ENCODE measurements around the gene LEF1. TPM values are rescaled to one million over a fixed set of nuclear protein-coding genes. Genes with fewer than 3 reads are reported as not detected.

Gene LEF1
- total RNA-seq, 1 donor from 2014 or later: 19.4 TPM

DNA sequence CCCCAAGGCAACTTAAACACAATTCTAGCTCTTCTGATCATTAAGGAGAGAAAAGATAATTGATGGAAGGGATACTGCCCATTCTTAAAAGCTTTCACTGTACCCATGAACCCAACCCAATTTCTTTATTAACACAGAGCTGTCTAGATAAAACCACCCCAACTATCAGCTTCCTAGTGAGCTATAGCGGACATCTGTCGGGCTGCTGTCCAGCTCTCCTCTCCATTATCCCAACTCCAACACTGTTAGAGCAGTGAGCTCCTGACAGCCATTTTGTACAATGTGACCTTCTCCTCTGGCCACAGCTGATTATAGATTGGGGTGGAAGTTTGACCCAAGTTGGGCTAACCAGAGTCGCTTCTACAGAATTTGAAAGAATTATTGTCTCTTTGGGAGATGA, 112.9 kb downstream of the LEF1 start:
- Histone ChIP-seq H3K4me3 (no peak overlapping the region), H3K4me2 (no peak overlapping the region), H3K27me3 (no peaks in the 10 kb centered on the region), H3K27ac (no peak overlapping the region), H3K36me3 (no peaks in the 10 kb centered on the region), H3K79me2 (ENCODE audit: low read depth) (no peaks in the 10 kb centered on the region), H3F3A (ENCODE audit: low read depth) (no peaks in the 10 kb centered on the region), H3K9me3 (ENCODE audit: low read depth) (no peaks in the 10 kb centered on the region), H4K20me1 (ENCODE audit: low read depth) (no peaks in the 10 kb centered on the region), H3K9ac (no peak overlapping the region), H2AFZ (replicated peaks) (no peak overlapping the region), H3K4me1 (no peaks in the 10 kb centered on the region)
- no peak overlapping the region for H3K27ac Mint-ChIP-seq
- no peak overlapping the region for H3K4me3 Mint-ChIP-seq
- H3K27me3 Mint-ChIP-seq (ENCODE audit: insufficient read depth, low read depth): no peaks in the 10 kb centered on the region
- H3K4me1 Mint-ChIP-seq: peaks cover 11% of the 10 kb centered on the region
- peaks cover 37% of the 10 kb centered on the region for H3K36me3 Mint-ChIP-seq
- TF ChIP-seq EZH2 (IDR thresholded peaks at IDR 0.05) (no peak), EZH2phosphoT487 (IDR thresholded peaks at IDR 0.05) (no peak)
- TF ChIP-seq, protein P1, sequence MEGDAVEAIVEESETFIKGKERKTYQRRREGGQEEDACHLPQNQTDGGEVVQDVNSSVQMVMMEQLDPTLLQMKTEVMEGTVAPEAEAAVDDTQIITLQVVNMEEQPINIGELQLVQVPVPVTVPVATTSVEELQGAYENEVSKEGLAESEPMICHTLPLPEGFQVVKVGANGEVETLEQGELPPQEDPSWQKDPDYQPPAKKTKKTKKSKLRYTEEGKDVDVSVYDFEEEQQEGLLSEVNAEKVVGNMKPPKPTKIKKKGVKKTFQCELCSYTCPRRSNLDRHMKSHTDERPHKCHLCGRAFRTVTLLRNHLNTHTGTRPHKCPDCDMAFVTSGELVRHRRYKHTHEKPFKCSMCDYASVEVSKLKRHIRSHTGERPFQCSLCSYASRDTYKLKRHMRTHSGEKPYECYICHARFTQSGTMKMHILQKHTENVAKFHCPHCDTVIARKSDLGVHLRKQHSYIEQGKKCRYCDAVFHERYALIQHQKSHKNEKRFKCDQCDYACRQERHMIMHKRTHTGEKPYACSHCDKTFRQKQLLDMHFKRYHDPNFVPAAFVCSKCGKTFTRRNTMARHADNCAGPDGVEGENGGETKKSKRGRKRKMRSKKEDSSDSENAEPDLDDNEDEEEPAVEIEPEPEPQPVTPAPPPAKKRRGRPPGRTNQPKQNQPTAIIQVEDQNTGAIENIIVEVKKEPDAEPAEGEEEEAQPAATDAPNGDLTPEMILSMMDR (IDR thresholded peaks at IDR 0.05): no peak
- no peaks in the 10 kb centered on the region for H3K9me3 Mint-ChIP-seq
- DNase-seq (ENCODE audit: low spot score): no peak

DNA sequence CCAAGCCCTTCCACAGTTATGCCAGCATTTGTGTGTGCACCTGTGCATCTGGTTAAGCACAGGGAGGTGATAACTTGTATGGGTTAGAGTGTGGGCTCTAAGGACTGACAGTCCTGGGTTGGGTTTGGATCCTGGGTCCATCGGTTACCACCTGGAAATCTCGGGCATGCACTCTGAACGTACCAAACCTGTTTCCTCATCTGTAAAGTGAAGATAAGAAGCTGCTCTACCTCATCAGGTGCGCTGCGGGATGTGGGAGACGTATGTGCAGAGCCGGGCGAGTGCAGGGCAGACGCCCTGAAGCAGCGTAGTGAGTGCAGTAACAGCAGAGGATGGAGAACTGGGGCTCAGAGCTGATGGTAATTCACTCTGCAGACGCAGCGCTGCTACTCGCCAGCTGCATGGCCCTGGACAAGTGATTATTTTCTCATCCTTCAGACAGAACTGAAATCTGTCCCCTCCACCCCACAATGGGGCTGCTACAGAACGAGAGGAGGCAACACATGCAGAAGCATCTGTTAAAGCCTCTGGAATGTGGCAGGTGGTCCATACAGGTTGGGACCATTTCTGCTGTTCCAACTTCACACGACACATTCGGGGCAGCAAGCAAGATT, 114.6 kb downstream of the LEF1 start:
- Mint-ChIP-seq H3K36me3 (peaks cover 39% of the 10 kb centered on the region), H3K9me3 (no peaks in the 10 kb centered on the region), H3K4me1 (peaks cover 14% of the 10 kb centered on the region), H3K4me3 (no peak overlapping the region), H3K27me3 (ENCODE audit: insufficient read depth, low read depth) (no peaks in the 10 kb centered on the region), H3K27ac (no peak overlapping the region)
- Histone ChIP-seq H3K9ac (no peak overlapping the region), H3K79me2 (ENCODE audit: low read depth) (no peaks in the 10 kb centered on the region), H3K4me1 (no peaks in the 10 kb centered on the region), H4K20me1 (ENCODE audit: low read depth) (no peaks in the 10 kb centered on the region), H2AFZ (replicated peaks) (no peak overlapping the region), H3K9me3 (ENCODE audit: low read depth) (no peaks in the 10 kb centered on the region), H3K4me3 (no peak overlapping the region), H3K27me3 (no peaks in the 10 kb centered on the region), H3K36me3 (no peaks in the 10 kb centered on the region), H3K4me2 (no peak overlapping the region), H3F3A (ENCODE audit: low read depth) (no peaks in the 10 kb centered on the region), H3K27ac (no peak overlapping the region)
- no peak for DNase-seq (ENCODE audit: low spot score)
- TF ChIP-seq, protein P1 (IDR thresholded peaks at IDR 0.05): no peak
- TF ChIP-seq EZH2phosphoT487 (IDR thresholded peaks at IDR 0.05) (no peak), EZH2 (IDR thresholded peaks at IDR 0.05) (no peak)

DNA sequence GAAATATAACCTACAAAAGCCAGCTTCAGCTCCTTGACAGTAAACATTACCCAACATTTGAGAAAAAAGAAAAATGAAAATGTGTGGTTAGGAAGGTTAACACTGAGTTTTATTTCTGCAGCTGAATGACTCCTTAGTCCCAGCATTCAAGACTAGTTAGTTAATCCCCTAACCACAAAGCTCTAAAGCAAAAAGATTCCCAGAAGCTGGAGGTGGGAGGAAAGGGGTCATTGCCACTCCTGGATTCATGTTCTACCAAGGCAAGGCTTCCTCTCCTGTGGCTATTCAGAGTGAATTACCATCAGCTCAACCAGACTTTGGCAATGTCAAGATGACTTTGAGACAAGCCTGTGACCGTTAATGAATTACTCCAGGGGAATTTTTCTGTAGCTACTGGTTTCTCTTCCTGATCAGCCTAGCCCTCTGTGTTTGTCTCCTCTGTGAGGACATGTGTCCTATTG, 115.5 kb downstream of the LEF1 start:
- no peaks in the 10 kb centered on the region for H3K9me3 Mint-ChIP-seq
- peaks cover 13% of the 10 kb centered on the region for H3K4me1 Mint-ChIP-seq
- no peaks in the 10 kb centered on the region for H3K27me3 Mint-ChIP-seq (ENCODE audit: insufficient read depth, low read depth)
- H3F3A ChIP-seq (ENCODE audit: low read depth): no peaks in the 10 kb centered on the region
- TF ChIP-seq, protein P1 (IDR thresholded peaks at IDR 0.05): no peak
- no peak for TF ChIP-seq EZH2 (IDR thresholded peaks at IDR 0.05)
- H2AFZ ChIP-seq (replicated peaks): no peak overlapping the region
- no peaks in the 10 kb centered on the region for H3K79me2 ChIP-seq (ENCODE audit: low read depth)
- H3K4me2 ChIP-seq: no peak overlapping the region
- H3K9ac ChIP-seq: no peak overlapping the region
- H3K27ac ChIP-seq: no peak overlapping the region
- no peak overlapping the region for H3K4me3 Mint-ChIP-seq
- H4K20me1 ChIP-seq (ENCODE audit: low read depth): no peaks in the 10 kb centered on the region
- H3K36me3 Mint-ChIP-seq: peaks cover 38% of the 10 kb centered on the region
- DNase-seq (ENCODE audit: low spot score): no peak
- no peaks in the 10 kb centered on the region for H3K9me3 ChIP-seq (ENCODE audit: low read depth)
- H3K36me3 ChIP-seq: no peaks in the 10 kb centered on the region
- H3K27me3 ChIP-seq: no peaks in the 10 kb centered on the region
- no peak overlapping the region for H3K27ac Mint-ChIP-seq
- H3K4me1 ChIP-seq: no peaks in the 10 kb centered on the region
- H3K4me3 ChIP-seq: no peak overlapping the region

Measured in neural progenitor cell (in vitro differentiated cells).